GM21526 (cell line): ENCODE measurements around the gene APOL5.
"Not testable (repeated sequence)": the region's sequence is repeated elsewhere in the genome, so short reads cannot be mapped to it uniquely, and the experiment has no call there.

Experiments
- ATAC-seq: cut with Tn5 transposase; IDR thresholded peaks from one replicate; pipeline ENCODE4 v1.9.1; 2021; ENCODE audit warnings: moderate library complexity; ENCODE audit not compliant: unreplicated experiment, low FRiP score

The APOL5 gene

GRCh38 chr22:35717572-35717971, at the start of gene APOL5:
Gene APOL5, plus strand, starts transcription at chr22:35717872. Its CDS starts 0 bp downstream, at chr22:35717872.
- no peak for ATAC-seq

- no peak for ATAC-seq
Measured at GRCh38 chr22:35674335-35674734, 43.3 kb upstream of the APOL5 start.

- not testable (repeated sequence) for ATAC-seq
Measured at GRCh38 chr22:35676065-35676464, 41.6 kb upstream of the APOL5 start.

- no peak for ATAC-seq
Measured at GRCh38 chr22:35677460-35678187, 40.0 kb upstream of the APOL5 start.

GRCh38 chr22:35678836-35679235, 38.8 kb upstream of the APOL5 start:
- ATAC-seq: no peak

GRCh38 chr22:35679492-35679891, 38.2 kb upstream of the APOL5 start:
- ATAC-seq: not testable (repeated sequence)

GRCh38 chr22:35681454-35682052, 36.1 kb upstream of the APOL5 start:
- ATAC-seq: no peak

- no peak for ATAC-seq
Measured at GRCh38 chr22:35683560-35683959, 34.1 kb upstream of the APOL5 start.

GRCh38 chr22:35684270-35684700, 33.4 kb upstream of the APOL5 start:
- no peak for ATAC-seq

- no peak for ATAC-seq
Measured at GRCh38 chr22:35684732-35685131, 32.9 kb upstream of the APOL5 start.

GRCh38 chr22:35685731-35686130, 31.9 kb upstream of the APOL5 start:
- no peak for ATAC-seq

GRCh38 chr22:35686298-35686697, 31.4 kb upstream of the APOL5 start:
- no peak for ATAC-seq

GRCh38 chr22:35687461-35687860, 30.2 kb upstream of the APOL5 start:
- ATAC-seq: no peak

- ATAC-seq: no peak
Measured at GRCh38 chr22:35688913-35689675, 28.6 kb upstream of the APOL5 start.

- ATAC-seq: no peak
Measured at GRCh38 chr22:35690001-35690400, 27.7 kb upstream of the APOL5 start.

GRCh38 chr22:35695202-35695601, 22.5 kb upstream of the APOL5 start:
- no peak for ATAC-seq

- ATAC-seq: no peak
Measured at GRCh38 chr22:35697142-35697541, 20.5 kb upstream of the APOL5 start.

- ATAC-seq: not testable (repeated sequence)
Measured at GRCh38 chr22:35699852-35700251, 17.8 kb upstream of the APOL5 start.

- ATAC-seq: no peak
Measured at GRCh38 chr22:35703861-35704584, 13.6 kb upstream of the APOL5 start.

GRCh38 chr22:35705141-35705540, 12.5 kb upstream of the APOL5 start:
- no peak for ATAC-seq

- ATAC-seq: no peak
Measured at GRCh38 chr22:35708453-35708852, 9.2 kb upstream of the APOL5 start.
